NOMO-1 treated with DMSO at 0.1 percent for 48 hours (cell line): ENCODE data around the gene CNTD1.
"Not testable (repeated sequence)": the region's sequence is repeated elsewhere in the genome, so short reads cannot be mapped to it uniquely, and the experiment has no call there.

Experiments
- DNase-seq: peaks from one replicate; lab custom pipeline; 2025; ENCODE audit not compliant: unreplicated experiment; lab: John Stamatoyannopoulos, UW

Gene CNTD1, protein sequence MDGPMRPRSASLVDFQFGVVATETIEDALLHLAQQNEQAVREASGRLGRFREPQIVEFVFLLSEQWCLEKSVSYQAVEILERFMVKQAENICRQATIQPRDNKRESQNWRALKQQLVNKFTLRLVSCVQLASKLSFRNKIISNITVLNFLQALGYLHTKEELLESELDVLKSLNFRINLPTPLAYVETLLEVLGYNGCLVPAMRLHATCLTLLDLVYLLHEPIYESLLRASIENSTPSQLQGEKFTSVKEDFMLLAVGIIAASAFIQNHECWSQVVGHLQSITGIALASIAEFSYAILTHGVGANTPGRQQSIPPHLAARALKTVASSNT

GRCh38 chr17:42798383-42799380, at the start of gene CNTD1, which contains the start of gene COA3:
TSS of gene CNTD1 (plus strand) at chr17:42798861. CDS start at chr17:42799068, 207 bp downstream.
TSS of gene COA3 (minus strand) at chr17:42798704. CDS start at chr17:42798681, 23 bp downstream.
- peak; percentile 74 for DNase-seq

DNA sequence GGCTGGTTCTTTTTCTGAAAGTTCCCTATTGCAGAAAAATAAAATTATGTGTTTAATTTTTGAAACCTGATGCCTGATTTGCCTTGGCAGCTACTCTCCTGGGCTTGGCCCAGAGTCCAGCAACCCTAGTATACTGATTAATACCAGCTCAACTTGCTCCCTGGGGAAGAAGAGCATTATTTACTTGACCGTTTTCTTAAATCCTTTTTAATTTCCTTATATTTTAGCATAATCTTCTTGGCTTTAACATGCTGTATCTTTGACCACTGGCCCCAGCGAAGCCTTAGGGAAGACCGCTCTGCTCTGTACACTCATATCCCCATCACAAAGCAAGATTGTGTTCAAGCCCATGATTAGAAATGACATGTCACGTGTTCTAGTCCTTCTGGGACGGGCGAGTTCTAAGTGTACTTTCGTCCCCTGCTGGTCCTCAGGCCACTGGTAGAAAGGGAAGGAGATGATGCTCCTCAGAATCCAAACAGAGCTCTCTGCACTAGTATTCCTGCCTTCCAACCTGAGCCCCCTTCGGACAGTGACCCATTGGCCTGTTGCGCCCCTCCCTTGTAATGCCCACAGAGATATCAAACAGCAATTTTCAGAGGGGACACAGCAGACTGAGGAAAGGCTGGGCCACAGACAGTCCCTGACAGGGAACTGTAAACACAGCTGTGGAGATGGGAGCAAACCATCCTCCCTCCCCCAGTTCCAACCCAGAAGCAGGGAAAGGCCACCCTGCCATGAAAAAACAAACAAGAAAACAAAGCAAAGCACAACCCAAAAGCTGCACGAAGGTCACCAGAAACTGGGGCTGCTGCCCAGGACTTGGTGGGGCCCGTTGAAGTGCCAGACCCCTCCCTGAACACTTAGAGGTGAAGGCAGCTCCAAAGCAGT, 49.5 kb upstream of the CNTD1 start:
- DNase-seq = no peak

GRCh38 chr17:42750739-42751344, 47.8 kb upstream of the CNTD1 start:
- no peak for DNase-seq

- no peak for DNase-seq
These were observed 47.0 kb upstream of the CNTD1 start for GRCh38 chr17:42751628-42752027.

- no peak for DNase-seq
These were observed 43.9 kb upstream of the CNTD1 start for GRCh38 chr17:42754782-42755181.

- peak; percentile 53 for DNase-seq
These were observed 38.5 kb upstream of the CNTD1 start for GRCh38 chr17:42759982-42760651.

GRCh38 chr17:42760652-42761581, 37.7 kb upstream of the CNTD1 start, which contains the start of gene RAMP2:
TSS of gene RAMP2 (plus strand) at chr17:42761227. CDS start at chr17:42761262, 35 bp downstream.
- no peak for DNase-seq

- no peak for DNase-seq
These were observed 37.0 kb upstream of the CNTD1 start for GRCh38 chr17:42761638-42762037.

GRCh38 chr17:42766124-42766523, 32.5 kb upstream of the CNTD1 start:
- DNase-seq = no peak

DNA sequence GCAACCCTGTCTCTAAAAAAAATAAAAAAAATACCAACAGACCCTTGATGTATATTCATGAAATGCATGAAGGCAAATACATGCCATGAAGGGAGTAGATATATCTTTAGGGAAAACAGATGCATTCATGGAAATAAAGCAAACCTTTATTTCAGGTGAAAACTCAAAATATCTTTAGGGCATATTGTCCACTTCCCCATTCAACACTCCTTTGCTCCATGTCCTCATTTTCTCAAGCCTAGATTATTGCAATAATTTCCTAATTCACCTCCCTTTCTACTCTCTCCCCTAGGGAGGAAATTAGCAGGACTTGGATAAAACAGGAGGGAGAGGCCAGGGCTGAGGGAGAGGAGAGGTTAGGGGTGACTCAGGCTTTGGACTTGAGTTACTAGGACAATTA, 31.1 kb upstream of the CNTD1 start:
- no peak for DNase-seq

DNA sequence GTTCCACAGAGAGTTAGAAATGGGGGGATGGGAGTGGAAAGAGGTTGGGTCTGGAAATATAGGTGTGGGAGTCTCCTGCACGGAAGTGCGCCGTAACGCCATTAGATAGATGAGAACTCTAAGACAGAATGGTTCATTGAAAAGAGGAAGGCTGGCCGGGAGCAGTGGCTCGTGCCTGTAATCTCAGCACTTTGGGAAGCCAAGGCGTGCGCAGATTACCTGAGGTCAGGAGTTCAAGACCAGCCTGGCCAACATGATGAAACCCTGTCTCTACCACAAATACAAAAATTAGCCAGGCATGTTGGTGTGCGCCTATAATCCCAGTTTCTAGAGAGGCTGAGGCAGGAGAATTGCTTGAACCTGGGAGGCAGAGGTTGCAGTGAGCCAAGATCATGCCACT, 30.7 kb upstream of the CNTD1 start:
- not testable (repeated sequence) for DNase-seq

- DNase-seq = not testable (repeated sequence)
These were observed 28.7 kb upstream of the CNTD1 start for GRCh38 chr17:42769964-42770363.

DNA sequence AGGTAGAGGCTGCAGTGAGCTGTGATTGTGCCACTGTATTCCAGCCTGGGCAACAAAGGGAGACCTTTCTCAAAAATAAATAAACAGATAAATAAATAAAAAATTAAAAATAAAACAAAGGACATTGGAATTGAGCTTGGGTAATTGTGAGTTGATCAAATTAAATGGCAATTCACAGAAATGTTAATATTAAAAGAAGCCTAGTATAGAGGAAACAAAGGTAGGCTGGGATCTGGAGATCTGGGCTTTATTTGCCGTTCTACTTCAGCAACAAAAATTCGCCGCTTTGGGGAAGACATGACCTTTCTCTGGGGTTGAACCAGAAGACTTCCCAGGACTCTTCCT, 25.7 kb upstream of the CNTD1 start:
- no peak for DNase-seq

DNA sequence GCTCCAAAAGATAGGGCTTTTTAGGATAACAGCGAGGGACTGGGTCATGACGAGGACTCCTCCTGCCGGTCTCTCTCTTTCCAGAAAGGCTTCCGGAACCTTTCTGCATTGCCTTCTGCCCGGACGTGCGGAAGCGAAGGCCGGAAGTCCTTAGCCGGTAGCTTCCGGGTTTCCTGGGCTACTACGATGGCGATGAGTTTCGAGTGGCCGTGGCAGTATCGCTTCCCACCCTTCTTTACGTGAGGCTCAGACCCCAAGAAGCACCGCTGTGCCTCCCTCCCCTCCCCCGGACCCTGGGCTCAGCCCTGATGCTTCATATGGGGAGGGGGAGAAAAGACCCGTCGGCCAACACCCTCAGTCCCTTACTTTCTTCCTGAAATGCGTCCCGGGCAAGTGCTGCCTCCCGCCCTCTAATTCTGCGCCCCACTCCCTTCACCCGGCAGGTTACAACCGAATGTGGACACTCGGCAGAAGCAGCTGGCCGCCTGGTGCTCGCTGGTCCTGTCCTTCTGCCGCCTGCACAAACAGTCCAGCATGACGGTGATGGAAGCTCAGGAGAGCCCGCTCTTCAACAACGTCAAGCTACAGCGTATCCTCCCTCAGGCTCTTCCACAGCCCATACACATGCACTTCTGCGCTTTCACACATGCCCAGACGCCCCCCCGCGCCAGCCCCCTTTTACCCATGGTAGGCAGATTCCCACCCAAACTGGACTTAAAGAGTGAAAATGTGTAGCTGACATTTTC, 25.2 kb upstream of the CNTD1 start, which contains the start of gene VPS25:
Gene VPS25 (plus strand): TSS at position 160 of the 746 bp plus-strand sequence. CDS start 27 bp downstream, at position 187.
- peak; percentile 73 for DNase-seq

DNA sequence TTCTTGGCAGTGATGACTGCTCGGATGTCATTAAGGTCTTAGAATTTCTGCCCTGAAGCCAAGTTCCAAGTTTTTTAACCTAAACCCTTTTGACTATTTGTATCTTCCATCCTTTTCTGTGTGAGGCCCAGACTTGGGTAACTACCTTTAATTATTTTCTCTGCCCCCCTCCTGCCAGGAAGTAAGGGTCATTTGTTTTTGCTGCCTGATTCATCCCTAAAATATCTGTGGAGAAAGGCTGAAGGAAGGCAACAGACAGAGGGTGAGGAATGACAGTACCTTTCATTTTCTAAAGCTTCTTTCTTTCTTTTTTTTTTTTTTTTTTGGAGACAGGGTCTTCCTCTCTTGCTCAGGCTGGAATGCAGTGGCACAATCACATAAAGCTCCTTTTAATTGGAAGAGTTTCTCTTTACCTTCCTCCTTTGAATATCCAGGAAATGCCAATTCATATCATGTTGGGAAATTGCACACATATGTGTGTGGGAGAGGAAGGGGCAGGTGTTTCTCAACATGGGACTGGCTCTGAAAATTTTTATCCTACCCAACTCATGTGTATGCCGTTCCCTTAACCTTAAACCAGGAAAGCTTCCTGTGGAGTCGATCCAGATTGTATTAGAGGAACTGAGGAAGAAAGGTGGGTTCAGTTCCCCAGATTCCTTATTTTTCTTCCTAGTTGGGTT, 24.5 kb upstream of the CNTD1 start:
- DNase-seq = no peak

GRCh38 chr17:42775534-42776098, 23.0 kb upstream of the CNTD1 start:
- peak; percentile 36 for DNase-seq

- no peak for DNase-seq
These were observed 20.1 kb upstream of the CNTD1 start for GRCh38 chr17:42778570-42778969.
